GM23248 (cell line): Measurements from ENCODE around the gene DDX10.

Experiments
- EZH2 ChIP-seq: fragments of 200-600 bp; sonication (generic); IDR thresholded peaks from 2 replicates; pipeline ENCODE4 v1.6.1; 2018; ENCODE audit warnings: antibody characterized with exemption, mild to moderate bottlenecking; ENCODE audit not compliant: insufficient read depth, poor library complexity, severe bottlenecking
- EZH2phosphoT487 ChIP-seq: fragments of 200-600 bp; sonication (generic); IDR thresholded peaks from 2 replicates; pipeline ENCODE4 v1.6.1; 2018; ENCODE audit warnings: antibody characterized with exemption, moderate library complexity, mild to moderate bottlenecking, low read depth; ENCODE audit not compliant: insufficient read depth

DNA sequence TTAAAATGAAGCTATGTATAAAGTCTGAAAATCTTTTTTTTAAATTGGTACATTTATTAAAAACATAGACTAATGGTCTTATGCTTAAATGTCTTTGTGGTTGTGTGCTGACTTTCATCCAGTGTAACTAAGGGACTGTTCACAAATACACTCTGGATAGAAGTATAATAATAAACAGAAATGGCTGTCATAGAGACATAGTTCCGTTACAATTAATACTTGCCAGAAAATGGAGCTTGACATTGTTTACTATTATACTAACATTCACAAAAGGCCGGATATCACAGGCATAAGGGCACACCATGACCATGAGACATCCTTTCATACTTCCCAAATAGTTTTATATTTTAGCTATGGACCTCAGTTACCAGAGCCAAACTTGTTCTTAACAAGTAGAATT is 161.3 kb downstream of the DDX10 start:
- TF ChIP-seq EZH2 (no peak), EZH2phosphoT487 (no peak)
